Activated gamma-delta T cell treated with anti-CD3 and anti-CD28 coated beads, Interleukin-2, amount 50 U/mL, for 16 hours (primary cell): Measurements from ENCODE around the gene CPT1B.
"Not testable (repeated sequence)": the region's sequence is repeated elsewhere in the genome, so short reads cannot be mapped to it uniquely, and the experiment has no call there.

Experiments
- DNase-seq: peaks from one replicate; pipeline ENCODE4 v3.0.0-alpha.2; 2020; ENCODE audit warnings: low read depth

Gene CPT1B

DNA sequence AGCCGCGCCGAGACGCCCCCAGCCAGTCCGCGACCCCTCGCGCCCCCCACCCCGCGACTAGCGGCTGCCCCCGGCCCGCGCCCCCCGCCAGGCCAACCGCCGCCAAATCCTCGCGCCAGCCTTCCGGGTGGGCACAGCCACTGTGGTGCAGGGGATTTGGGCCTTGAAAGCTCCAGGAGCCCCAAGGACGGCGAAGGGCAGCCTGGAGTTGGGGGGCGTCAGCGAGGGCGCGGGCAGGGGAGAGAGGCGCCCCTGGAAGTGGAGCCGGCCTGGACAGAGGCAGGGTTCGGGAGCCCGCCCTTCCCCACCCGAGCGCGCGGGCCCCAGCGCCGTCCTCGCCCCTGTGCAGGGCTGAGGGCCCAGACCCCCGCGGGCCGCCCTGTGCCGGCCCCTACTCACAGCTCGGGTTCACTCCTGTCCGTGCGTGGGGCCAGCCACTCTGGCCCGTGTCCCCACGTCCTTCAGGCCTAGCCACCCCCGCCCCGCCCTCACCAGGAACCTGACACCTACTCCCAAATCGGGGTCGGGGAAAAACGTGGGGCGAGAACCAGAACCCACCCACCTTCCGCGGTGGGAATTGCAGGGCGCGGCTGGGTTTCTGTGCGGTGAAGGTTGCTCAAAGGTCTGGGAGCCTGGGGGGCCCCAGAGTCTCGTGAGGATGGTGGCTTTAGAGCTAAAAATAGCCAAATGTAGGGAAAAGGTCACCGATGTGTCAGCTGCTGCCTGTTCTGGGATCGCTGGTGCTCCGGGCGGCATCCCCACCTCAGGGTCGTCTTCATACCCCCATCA is at the start of gene CPT1B:
TSS of gene CPT1B (minus strand) at position 441 of the 789 bp plus-strand sequence. CDS start 512 bp downstream, outside the sequence.
- DNase-seq, result no peak

DNA sequence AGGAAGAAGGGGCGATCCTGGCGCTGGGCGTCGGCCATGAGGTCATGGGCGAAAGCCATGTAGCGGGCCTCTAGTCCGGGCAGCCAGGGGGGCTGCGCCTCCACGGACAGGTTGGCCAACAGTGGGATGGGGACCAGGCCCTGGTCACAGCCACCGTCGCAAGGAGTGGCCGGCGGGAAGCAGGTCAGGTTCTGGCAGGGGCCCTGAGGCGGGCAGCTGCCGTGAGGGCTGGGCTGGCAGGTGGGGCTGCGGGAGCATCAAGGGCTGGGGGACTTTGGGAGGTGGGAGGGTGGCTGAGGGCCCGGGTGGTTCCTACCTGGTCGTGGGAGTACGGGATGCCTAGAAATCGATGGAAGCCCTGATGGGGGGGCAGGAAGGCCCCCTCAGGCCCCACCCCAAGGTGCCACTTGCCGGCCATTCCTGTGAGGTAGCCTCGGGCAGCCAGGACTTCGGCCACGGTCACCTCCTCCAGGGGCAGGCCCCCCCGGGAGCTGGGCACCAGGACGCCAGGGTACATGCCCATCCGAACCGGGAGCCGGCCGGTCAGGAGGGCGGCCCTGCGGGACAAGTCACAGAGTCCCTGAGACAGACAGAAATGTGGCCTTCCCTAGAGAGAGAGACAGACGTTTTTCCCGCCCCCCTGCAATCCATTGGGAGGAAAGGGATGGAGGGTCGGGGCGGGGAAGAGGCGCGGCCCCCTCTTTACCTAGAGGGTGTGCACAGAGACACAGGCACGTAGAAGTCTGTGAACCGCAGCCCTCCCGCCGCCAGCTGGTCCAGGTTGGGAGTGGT is 48.8 kb upstream of the CPT1B start:
- no peak for DNase-seq

- DNase-seq, result no peak
Measured at GRCh38 chr22:50626314-50626849, 48.2 kb upstream of the CPT1B start.

GRCh38 chr22:50625568-50626313 is 47.5 kb upstream of the CPT1B start:
- no peak for DNase-seq

DNA sequence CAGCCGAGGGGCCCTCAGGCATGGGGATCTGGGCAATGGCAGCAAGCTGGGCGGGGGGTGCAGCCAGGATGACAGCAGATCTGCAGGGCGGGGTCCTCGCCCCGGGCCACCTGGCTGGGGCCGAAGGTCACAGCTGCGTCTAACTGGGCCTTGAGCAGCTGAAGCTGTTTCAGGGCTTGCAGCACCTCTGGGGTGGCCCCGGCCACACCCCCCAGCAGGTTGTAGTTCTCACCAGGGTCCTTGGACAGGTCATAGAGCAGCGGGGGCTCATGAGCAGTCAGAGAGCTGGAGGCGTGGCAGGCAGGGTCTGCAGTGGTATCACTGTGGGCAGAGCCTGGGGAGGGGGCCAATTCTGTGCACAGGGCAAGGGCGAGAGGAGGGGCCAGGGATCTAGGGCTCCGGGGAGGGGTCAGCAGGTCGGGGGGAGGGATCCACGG is 46.9 kb upstream of the CPT1B start:
- DNase-seq, result no peak

DNA sequence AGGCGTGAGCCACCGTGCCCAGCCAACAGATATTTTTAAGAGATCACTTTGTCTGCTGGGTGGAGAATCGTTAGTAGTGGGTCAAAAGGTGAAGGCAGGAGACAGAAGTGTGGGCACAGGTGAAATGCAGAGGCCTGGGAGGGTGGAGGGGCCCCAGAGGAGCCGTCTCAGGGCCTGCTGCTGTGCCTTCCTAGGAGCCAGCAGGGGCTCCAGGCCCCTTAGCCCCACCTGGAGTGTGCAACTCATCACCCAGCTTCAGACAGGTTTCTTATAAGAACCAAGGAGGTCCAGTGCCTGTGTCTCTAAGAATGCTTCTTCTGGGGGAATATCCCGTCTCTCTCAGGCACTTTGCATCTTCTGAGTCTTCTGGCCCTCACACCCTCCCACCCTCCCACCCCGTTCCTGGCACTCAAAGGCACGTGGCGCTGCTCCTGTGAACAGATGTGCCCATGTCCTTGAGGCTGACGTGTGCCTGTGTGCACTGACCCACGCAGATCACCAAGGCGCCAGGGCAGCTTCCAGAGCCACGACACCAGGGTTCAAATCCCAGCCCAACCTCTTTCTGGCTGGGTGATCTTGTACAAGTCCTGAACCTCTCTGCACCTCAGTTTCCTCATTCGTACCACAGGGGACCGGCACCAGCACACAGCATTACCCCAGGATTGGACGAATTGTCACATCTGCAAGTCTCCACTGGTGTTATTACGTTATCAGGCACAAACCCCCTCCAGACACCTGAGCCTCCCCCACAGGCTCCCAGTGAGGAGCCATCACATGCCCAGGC is 46.3 kb upstream of the CPT1B start:
- DNase-seq, result no peak

DNA sequence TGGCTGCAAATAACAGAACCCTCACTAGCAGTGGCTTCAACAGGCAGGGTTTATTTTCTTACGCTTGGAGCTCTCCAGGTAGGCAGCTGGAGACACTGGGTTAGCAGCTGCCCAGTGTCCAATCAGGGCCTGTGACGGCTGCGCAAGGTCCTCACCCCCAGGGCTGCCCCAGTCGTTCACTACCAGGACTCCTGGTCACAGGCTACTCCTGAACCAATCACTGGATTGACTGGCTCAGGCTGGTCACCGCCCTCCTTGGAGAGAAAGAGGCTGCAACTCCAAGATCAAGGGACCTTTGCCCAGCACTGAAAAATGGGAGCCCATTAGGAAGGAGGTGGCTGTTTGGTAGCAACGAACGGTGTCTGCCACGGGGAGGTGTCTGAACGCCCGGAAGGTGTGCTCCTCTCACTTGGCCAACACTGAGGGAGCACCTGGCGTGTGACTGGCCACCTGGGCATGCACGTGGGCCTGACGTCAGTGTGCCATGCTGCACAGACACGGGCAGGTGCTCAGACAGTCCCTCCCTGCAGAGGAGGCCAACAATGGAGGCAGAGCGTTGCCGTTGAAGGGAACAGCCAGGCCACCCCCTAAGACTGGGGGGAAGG is 44.6 kb upstream of the CPT1B start:
- no peak for DNase-seq

DNA sequence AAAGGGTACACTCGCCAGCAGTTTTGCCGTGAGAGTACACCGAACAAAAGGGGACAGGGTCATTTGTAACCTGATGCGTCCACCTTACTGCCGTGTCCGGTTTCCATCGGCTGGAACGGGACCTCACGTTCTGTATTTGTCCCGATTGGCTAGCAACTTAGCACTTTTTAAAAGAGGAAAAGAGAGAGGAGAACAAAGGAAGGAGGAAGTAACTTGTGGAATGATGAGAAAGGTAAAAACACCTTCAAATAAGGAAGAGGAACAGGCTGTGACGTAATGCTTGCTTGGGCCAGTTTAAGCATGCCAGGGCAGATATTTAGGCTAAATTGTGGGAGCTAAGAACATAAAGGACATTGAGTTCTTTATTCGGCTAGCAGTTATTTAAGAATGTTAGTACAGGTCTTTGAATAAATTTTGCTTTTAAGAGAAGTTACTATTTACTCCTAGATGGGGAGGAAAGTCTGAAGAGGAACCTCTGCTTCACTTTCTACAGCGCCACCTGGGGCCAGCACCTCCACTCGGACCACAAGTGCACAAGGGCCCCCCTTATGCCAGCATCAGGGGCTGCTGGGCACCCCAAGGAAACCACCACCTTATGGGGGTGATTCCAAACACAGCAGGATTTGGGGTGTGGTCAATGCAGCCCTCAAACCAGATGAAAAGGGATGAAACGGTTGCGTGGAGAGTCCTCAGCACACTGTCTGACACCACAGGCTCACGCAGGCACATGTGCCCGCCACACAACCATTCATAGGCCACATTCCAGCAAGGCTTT is 43.9 kb upstream of the CPT1B start:
- no peak for DNase-seq

- DNase-seq, result no peak
Measured at GRCh38 chr22:50621356-50621880, 43.2 kb upstream of the CPT1B start.

GRCh38 chr22:50620593-50621355 is 42.5 kb upstream of the CPT1B start:
- peak; percentile 89 for DNase-seq

DNA sequence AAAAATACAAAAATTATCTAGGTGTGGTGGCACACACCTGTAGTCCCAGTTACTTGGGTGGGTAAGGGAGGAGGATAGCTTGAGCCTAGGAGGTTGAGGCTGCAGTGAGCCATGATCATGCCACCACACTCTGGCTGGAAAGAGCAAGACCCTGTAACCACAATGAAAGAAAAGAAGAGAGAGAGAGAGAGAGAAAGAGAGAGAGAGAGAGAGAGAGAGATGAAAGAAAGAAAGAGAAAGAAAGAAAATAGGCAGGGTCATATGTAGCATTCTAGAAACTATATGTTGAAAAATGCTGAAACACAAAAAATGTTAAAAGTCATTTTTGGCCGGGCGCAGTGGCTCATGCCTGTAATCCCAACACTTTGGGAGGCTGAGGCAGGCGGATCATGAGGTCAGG is 36.1 kb upstream of the CPT1B start:
- DNase-seq, result not testable (repeated sequence)

DNA sequence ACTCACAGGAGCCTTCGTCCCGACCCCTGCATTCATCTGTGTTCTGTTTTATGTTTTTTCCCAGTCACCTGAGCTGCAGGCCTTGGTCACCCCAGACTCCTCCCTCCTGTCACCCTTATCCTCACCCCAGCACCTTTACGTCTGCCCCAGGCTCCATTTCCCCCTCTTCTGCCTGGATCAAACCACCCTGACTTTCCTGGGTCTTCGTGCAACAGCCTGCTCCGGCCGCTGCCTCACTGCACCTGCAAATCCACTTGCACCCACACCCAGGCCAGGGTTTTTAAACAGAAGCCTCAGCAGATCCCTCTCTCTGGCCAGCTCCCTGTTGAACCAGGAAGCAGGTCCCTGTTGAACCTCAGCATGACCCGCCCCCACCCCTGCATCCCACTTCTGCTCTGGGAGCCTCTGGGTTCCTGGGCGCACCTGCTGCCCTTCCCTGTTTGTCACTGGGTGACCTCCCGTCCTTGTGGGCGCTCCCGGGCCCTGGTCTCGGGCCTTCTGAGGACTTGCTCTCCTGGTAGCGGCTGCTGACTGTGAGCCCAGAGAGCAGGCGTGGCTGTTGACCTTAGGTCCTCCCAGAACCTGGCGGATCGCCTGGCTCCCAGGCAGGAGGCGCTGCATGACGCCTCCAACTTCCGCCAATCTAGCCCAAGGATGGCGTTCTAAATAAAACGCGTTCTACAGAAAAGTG is 35.2 kb upstream of the CPT1B start:
- DNase-seq, result no peak

DNA sequence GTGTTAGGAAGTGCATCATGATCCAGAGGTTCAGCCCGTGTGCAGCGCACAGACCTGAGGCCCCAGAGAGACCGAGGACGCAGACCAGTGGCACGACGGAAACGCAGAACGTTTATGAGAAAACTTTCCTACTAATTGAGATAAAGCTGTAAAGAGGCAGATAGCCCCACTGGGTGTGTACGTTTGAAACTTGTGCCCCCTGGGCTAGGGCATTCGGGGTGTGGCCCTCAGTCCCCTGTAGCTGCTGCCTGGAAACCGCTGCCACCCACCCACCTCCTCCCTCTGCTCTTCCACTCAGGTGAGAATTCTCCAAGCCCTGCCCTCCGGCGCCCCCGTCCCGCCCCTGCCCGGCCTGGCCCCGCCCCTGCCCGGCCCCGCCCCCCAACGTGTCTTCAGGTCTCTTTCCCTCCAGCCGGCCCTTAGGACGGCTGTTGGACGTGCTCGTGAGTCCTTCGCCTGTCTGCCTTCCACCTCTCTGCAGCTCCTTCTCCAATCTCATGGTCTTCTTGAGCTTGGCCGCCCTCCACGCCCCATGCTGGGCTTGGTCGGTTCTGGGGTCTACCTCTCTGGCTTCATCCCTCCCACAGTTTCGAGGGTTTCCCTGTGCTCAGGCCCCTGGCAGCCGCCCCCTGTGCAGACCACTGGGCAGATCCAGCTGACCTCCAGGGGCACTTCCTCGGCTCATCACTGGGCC is 34.4 kb upstream of the CPT1B start:
- no peak for DNase-seq

- no peak for DNase-seq
Measured at GRCh38 chr22:50612168-50612527, 33.9 kb upstream of the CPT1B start.

- DNase-seq, result no peak
Measured at GRCh38 chr22:50611341-50612060, 33.3 kb upstream of the CPT1B start.

GRCh38 chr22:50610581-50610980 is 32.4 kb upstream of the CPT1B start:
- no peak for DNase-seq

- DNase-seq, result no peak
Measured at GRCh38 chr22:50610041-50610451, 31.8 kb upstream of the CPT1B start.
